Measurements from ENCODE around the gene HEATR5A. TPM values are rescaled to one million over a fixed set of nuclear protein-coding genes. Genes with fewer than 3 reads are reported as not detected.

The HEATR5A gene
- total and polyA plus RNA-seq, 10 of the 15 experiments (the other 5 are each of a cell fraction or from before 2014, with no cell fraction given) = 5.1 to 37.1 (median 13.8) TPM

GRCh38 chr14:31401369-31401932 lies 18.9 kb downstream of the HEATR5A start:
- intact Hi-C loops (cut with micrococcal nuclease; ENCODE audit: unreplicated experiment) = no loop called here
- POLR2A ChIA-PET = interaction anchor here (1.4 kb wide), 1 partner anchor 13 kb away, joined by 4 read pairs; no protein-coding TSS in a partner anchor
- TF ChIP-seq WRNIP1 (IDR thresholded peaks at IDR 0.05; ENCODE audit: borderline replicate concordance, low read depth, low read length) (no peak), YBX1 (IDR thresholded peaks at IDR 0.05) (no peak), HSF1 (IDR thresholded peaks at IDR 0.05; ENCODE audit: low read depth, low read length) (no peak), RB1 (IDR thresholded peaks at IDR 0.05; ENCODE audit: borderline replicate concordance) (no peak), NKRF (conservative IDR thresholded peaks at IDR 0.05) (no peak), USF2 (IDR thresholded peaks at IDR 0.05; ENCODE audit: borderline replicate concordance, low read depth, low read length) (no peak), RAD51 (IDR thresholded peaks at IDR 0.05) (no peak), YY1 (IDR thresholded peaks at IDR 0.05; ENCODE audit: low read depth, low read length) (no peak), ELK1 (IDR thresholded peaks at IDR 0.05; ENCODE audit: low read depth, low read length) (no peak), TCF12 (IDR thresholded peaks at IDR 0.05; ENCODE audit: low read depth, low read length) (no peak), MEF2A (IDR thresholded peaks at IDR 0.05; ENCODE audit: insufficient read depth, low read depth, low read length) (no peak)

More at GRCh38 chr14:31401369-31401932, 18.9 kb downstream of the HEATR5A start:
- H3K27me3 ChIP-seq (replicated peaks in 1 of 2; ENCODE audit: control insufficient read depth in 2 of 2, insufficient read depth in 2 of 2, low read length in 1 of 2) = no peaks in the 10 kb centered on the region
- H3K4me3 ChIP-seq = no peak overlapping the region
- ATAC-seq (no peak), DNase-seq (ENCODE audit: low read depth, low spot score) (no peak), FAIRE-seq (no peak)
- H4K20me1 ChIP-seq (ENCODE audit: control insufficient read depth, insufficient read depth) = no peaks in the 10 kb centered on the region
- peaks cover 3% of the 10 kb centered on the region for H3K4me1 ChIP-seq (ENCODE audit: control insufficient read depth, insufficient read depth, low read length)
- no TSS peak for BruUV-seq (replicated peaks)
- no peaks in the 10 kb centered on the region for H3K79me2 ChIP-seq (ENCODE audit: control insufficient read depth, insufficient read depth, low read length)
- no peaks in the 10 kb centered on the region for H3K9me3 ChIP-seq (replicated peaks; ENCODE audit: control insufficient read depth, insufficient read depth, low read length)
- ChIA-PET SMC1A (ENCODE audit: uncharacterized antibody, unreplicated experiment) (interaction anchor here (1.1 to 1.9 kb wide), 3 partner anchors 8 to 19 kb away, joined by 3 to 11 read pairs (median 3); partner anchors contain the start of gene HEATR5A), CTCF (interaction anchor here (1.6 kb wide), 1 partner anchor 11 kb away, joined by 3 read pairs; no protein-coding TSS in a partner anchor), RAD21 (ENCODE audit: unreplicated experiment) (no interaction called here)
- H3K27ac ChIP-seq (ENCODE audit: control insufficient read depth, insufficient read depth) = no peak overlapping the region
- H2AFZ ChIP-seq (ENCODE audit: control insufficient read depth, low read depth, low read length) = no peak overlapping the region
- peaks cover 0 to 4% of the 10 kb centered on the region in 2 experiments; a peak in 2 of 4 replicates for H3K36me3 ChIP-seq (ENCODE audit: control insufficient read depth in 2 of 2, insufficient read depth in 2 of 2, low read length in 1 of 2)
- in situ Hi-C loops (cut with MboI) = no loop called here
- 95% methylated on average over 3 of the region's 3 CpGs for WGBS (ENCODE audit: insufficient coverage, insufficient replicate concordance, low lambda C conversion rate, missing lambda C conversion rate)
- no peak overlapping the region for H3K9ac ChIP-seq (ENCODE audit: control insufficient read depth, insufficient read depth, low read length)
- H3K4me2 ChIP-seq (ENCODE audit: control insufficient read depth, insufficient read depth) = no peak overlapping the region
